ENCODE results near the gene CD38.

Gene CD38

GRCh38 chr4:15751153-15751552, 27.0 kb upstream of the CD38 start:
- TF ChIP-seq CTCF (IDR thresholded peaks at IDR 0.05; ENCODE audit: low read depth, low read length, missing control alignments): no peak
- no peak for DNase-seq (ENCODE audit: extremely low read depth, low read depth)
- no peak overlapping the region for H3K4me3 ChIP-seq (replicated peaks; ENCODE audit: low read depth, low read length)

GRCh38 chr4:15753081-15753480, 25.0 kb upstream of the CD38 start:
- no peak for TF ChIP-seq CTCF (IDR thresholded peaks at IDR 0.05; ENCODE audit: low read depth, low read length, missing control alignments)
- no peak overlapping the region for H3K4me3 ChIP-seq (replicated peaks; ENCODE audit: low read depth, low read length)
- DNase-seq (ENCODE audit: extremely low read depth, low read depth): no peak

- no peak overlapping the region for H3K4me3 ChIP-seq (replicated peaks; ENCODE audit: low read depth, low read length)
- no peak for TF ChIP-seq CTCF (IDR thresholded peaks at IDR 0.05; ENCODE audit: low read depth, low read length, missing control alignments)
- no peak for DNase-seq (ENCODE audit: extremely low read depth, low read depth)
Observed at GRCh38 chr4:15753786-15754185, 24.3 kb upstream of the CD38 start.

GRCh38 chr4:15754323-15754722, 23.8 kb upstream of the CD38 start:
- no peak for TF ChIP-seq CTCF (IDR thresholded peaks at IDR 0.05; ENCODE audit: low read depth, low read length, missing control alignments)
- no peak for DNase-seq (ENCODE audit: extremely low read depth, low read depth)
- no peak overlapping the region for H3K4me3 ChIP-seq (replicated peaks; ENCODE audit: low read depth, low read length)

- H3K4me3 ChIP-seq (replicated peaks; ENCODE audit: low read depth, low read length): no peak overlapping the region
- TF ChIP-seq CTCF (IDR thresholded peaks at IDR 0.05; ENCODE audit: low read depth, low read length, missing control alignments): no peak
- no peak for DNase-seq (ENCODE audit: extremely low read depth, low read depth)
Observed at GRCh38 chr4:15755321-15756155, 22.6 kb upstream of the CD38 start.

GRCh38 chr4:15756361-15756861, 21.7 kb upstream of the CD38 start:
- peak; percentile 23 for TF ChIP-seq CTCF (IDR thresholded peaks at IDR 0.05; ENCODE audit: low read depth, low read length, missing control alignments)
- peak; percentile 29 for DNase-seq (ENCODE audit: extremely low read depth, low read depth)
- no peak overlapping the region for H3K4me3 ChIP-seq (replicated peaks; ENCODE audit: low read depth, low read length)
